ENCODE data around the gene ST7. TPM values are rescaled to one million over a fixed set of nuclear protein-coding genes. Genes with fewer than 3 reads are reported as not detected.

Gene ST7
- polyA plus RNA-seq, 1 donor from 2014 or later, result 76.8 TPM

- Histone ChIP-seq H3K79me2 (replicated peaks; ENCODE audit: insufficient read depth, low read length) (no peaks in the 10 kb centered on the region), H3K9me3 (ENCODE audit: low read length) (no peaks in the 10 kb centered on the region), H3K9ac (ENCODE audit: low read length) (no peak overlapping the region), H3K36me3 (ENCODE audit: insufficient read depth, low read length) (no peaks in the 10 kb centered on the region), H3K4me2 (ENCODE audit: low read length) (no peak overlapping the region), H3K4me3 (ENCODE audit: low read length) (no peak overlapping the region), H4K20me1 (ENCODE audit: insufficient read depth) (no peaks in the 10 kb centered on the region), H3K27me3 (ENCODE audit: insufficient read depth, low read depth, low read length) (no peaks in the 10 kb centered on the region), H3F3A (ENCODE audit: insufficient read depth, low read length, poor library complexity, severe bottlenecking) (no peaks in the 10 kb centered on the region), H3K9me2 (ENCODE audit: insufficient read depth, low read length) (no peaks in the 10 kb centered on the region), H3K27ac (ENCODE audit: low read length) (no peak overlapping the region), H2AFZ (ENCODE audit: low read depth, low read length) (no peak overlapping the region)
- TF ChIP-seq MXI1 (conservative IDR thresholded peaks at IDR 0.05; ENCODE audit: poor library complexity, severe bottlenecking) (no peak), EZH2 (IDR thresholded peaks at IDR 0.05; ENCODE audit: borderline replicate concordance, insufficient read depth, low read length, poor library complexity, severe bottlenecking) (no peak), TAF1 (IDR thresholded peaks at IDR 0.05; ENCODE audit: low read depth) (no peak), POLR2AphosphoS5 (IDR thresholded peaks at IDR 0.05) (no peak), RAD21 (conservative IDR thresholded peaks at IDR 0.05) (no peak), REST (IDR thresholded peaks at IDR 0.05; ENCODE audit: borderline replicate concordance) (no peak), CTCF (IDR thresholded peaks at IDR 0.05; ENCODE audit: poor library complexity, severe bottlenecking) (no peak), EP300 (conservative IDR thresholded peaks at IDR 0.05; ENCODE audit: poor library complexity, severe bottlenecking) (no peak), SMC3 (conservative IDR thresholded peaks at IDR 0.05; ENCODE audit: poor library complexity) (no peak)
These were observed 37.9 kb downstream of the ST7 start for GRCh38 chr7:116991233-116991632.

- no peaks in the 10 kb centered on the region for H3F3A ChIP-seq (ENCODE audit: insufficient read depth, low read length, poor library complexity, severe bottlenecking)
- no peak overlapping the region for H3K9ac ChIP-seq (ENCODE audit: low read length)
- no peaks in the 10 kb centered on the region for H3K9me3 ChIP-seq (ENCODE audit: low read length)
- no peaks in the 10 kb centered on the region for H3K9me2 ChIP-seq (ENCODE audit: insufficient read depth, low read length)
- no peak overlapping the region for H2AFZ ChIP-seq (ENCODE audit: low read depth, low read length)
- no peaks in the 10 kb centered on the region for H3K79me2 ChIP-seq (replicated peaks; ENCODE audit: insufficient read depth, low read length)
- H3K27ac ChIP-seq (ENCODE audit: low read length), result no peak overlapping the region
- no peak for TF ChIP-seq CTCF (IDR thresholded peaks at IDR 0.05; ENCODE audit: poor library complexity, severe bottlenecking)
- TF ChIP-seq EP300 (conservative IDR thresholded peaks at IDR 0.05; ENCODE audit: poor library complexity, severe bottlenecking), result no peak
- TF ChIP-seq EZH2 (IDR thresholded peaks at IDR 0.05; ENCODE audit: borderline replicate concordance, insufficient read depth, low read length, poor library complexity, severe bottlenecking), result no peak
- no peak for TF ChIP-seq RAD21 (conservative IDR thresholded peaks at IDR 0.05)
- no peak for TF ChIP-seq REST (IDR thresholded peaks at IDR 0.05; ENCODE audit: borderline replicate concordance)
- TF ChIP-seq MXI1 (conservative IDR thresholded peaks at IDR 0.05; ENCODE audit: poor library complexity, severe bottlenecking), result no peak
- TF ChIP-seq SMC3 (conservative IDR thresholded peaks at IDR 0.05; ENCODE audit: poor library complexity), result no peak
- no peak for TF ChIP-seq TAF1 (IDR thresholded peaks at IDR 0.05; ENCODE audit: low read depth)
- no peak for TF ChIP-seq POLR2AphosphoS5 (IDR thresholded peaks at IDR 0.05)
- H3K36me3 ChIP-seq (ENCODE audit: insufficient read depth, low read length), result no peaks in the 10 kb centered on the region
- no peaks in the 10 kb centered on the region for H3K27me3 ChIP-seq (ENCODE audit: insufficient read depth, low read depth, low read length)
- H4K20me1 ChIP-seq (ENCODE audit: insufficient read depth), result no peaks in the 10 kb centered on the region
- H3K4me2 ChIP-seq (ENCODE audit: low read length), result no peak overlapping the region
- H3K4me3 ChIP-seq (ENCODE audit: low read length), result no peak overlapping the region
These were observed 41.3 kb downstream of the ST7 start for GRCh38 chr7:116994611-116995010.
